ENCODE data around the gene NFIA. TPM values are rescaled to one million over a fixed set of nuclear protein-coding genes. Genes with fewer than 3 reads are reported as not detected.

The NFIA gene
- total RNA-seq, 2 donors from 2014 or later, result 75.3 to 81.3 TPM

DNA sequence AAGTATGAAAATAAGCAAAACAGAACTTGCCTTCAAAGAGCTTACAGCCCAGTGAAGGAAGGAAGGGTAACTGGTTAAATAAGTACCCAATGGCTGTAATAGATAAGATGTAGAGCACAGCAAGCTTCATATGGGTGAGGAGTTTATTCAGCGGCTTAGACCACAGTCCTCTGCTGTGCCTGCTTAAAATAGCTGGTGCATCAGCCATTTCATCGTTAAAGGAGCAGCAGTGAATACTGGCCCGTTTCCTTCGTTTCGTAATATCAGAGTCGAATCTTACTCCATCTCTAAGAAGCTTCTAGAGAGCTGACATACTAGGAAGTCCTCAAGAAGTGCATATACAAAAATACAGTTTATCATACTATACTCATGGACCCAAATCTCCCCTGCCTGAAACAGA, 286.5 kb downstream of the NFIA start:
- peaks cover 0 to 16% of the 10 kb centered on the region in 2 donors for H3K4me1 ChIP-seq
- DNase-seq (ENCODE audit: low spot score), result no peak
- H3K4me3 ChIP-seq, result no peak overlapping the region
- H3K27me3 ChIP-seq, result no peaks in the 10 kb centered on the region
- no peaks in the 10 kb centered on the region for H3K9me3 ChIP-seq
- H3K27ac ChIP-seq, result peak overlapping the region in 1 of 2 donors; percentile 69
- TF ChIP-seq CTCF (IDR thresholded peaks at IDR 0.05), result no peak
- H3K36me3 ChIP-seq, result no peaks in the 10 kb centered on the region

DNA sequence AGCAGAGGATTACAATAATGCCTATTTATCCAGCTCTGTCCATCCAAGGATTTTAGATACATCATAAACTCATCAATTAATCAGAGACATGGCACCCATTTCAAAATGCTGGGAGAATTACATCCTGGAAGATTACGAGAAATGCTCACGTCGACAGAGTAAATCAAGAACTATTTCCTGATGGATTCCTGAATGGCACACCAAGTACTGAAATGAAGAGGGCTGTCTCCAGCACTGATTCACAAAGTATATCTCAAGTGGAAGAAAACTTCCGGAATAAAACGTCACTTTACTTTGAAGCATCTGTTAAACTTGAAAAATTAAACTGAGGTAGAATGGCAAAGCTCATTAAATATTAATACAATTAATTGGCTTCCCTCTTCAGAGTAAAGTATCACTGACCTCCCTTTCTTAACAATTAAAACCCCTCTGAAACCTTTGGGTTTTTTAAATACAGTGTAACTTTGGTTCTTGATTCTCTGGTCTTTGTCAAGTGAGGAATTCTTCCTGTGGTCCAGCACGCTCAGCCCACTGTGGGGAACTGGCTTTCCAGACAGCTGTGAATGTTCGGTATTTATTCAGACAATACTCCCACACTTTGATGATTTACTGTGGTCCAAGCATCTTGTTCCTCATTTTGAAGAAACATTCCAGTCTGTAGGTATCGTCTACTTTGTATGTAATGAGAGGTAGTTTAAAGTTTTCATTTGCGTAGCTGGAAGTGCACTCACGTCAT, 288.0 kb downstream of the NFIA start:
- H3K4me3 ChIP-seq, result no peak overlapping the region
- no peak for TF ChIP-seq CTCF (IDR thresholded peaks at IDR 0.05)
- no peak for DNase-seq (ENCODE audit: low spot score)
- H3K36me3 ChIP-seq, result no peaks in the 10 kb centered on the region
- H3K9me3 ChIP-seq, result no peaks in the 10 kb centered on the region
- H3K27ac ChIP-seq, result peak overlapping the region in 1 of 2 donors; percentile 69
- H3K4me1 ChIP-seq, result peaks cover 0 to 18% of the 10 kb centered on the region in 2 donors
- H3K27me3 ChIP-seq, result no peaks in the 10 kb centered on the region

- Histone ChIP-seq H3K27ac (peak overlapping the region in 1 of 2 donors; percentile 69), H3K4me3 (no peak overlapping the region), H3K4me1 (peaks cover 0 to 22% of the 10 kb centered on the region in 2 donors), H3K9me3 (no peaks in the 10 kb centered on the region), H3K36me3 (no peaks in the 10 kb centered on the region), H3K27me3 (no peaks in the 10 kb centered on the region)
- DNase-seq (ENCODE audit: low spot score), result no peak
- TF ChIP-seq CTCF (IDR thresholded peaks at IDR 0.05), result no peak
These were observed 288.5 kb downstream of the NFIA start for GRCh38 chr1:61370913-61371279.

DNA sequence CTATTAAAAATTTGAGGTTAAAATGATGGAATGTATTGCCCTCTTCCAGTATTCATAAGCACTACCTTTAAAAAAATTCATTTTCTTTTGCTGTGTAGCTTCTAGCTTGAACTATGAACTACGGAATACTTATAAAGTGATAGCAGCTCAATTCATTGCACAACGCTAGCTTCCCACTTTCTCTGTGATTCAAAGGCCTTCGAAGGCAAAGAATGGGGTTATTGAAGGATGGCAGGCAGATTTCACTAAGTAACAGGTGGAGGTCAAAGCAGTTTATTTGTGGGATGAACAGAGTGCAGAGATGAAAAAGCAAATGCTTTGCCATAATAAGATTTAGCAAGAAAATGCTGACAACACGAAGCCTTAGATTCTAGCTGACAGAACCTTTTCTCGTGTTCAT, 290.6 kb downstream of the NFIA start:
- Histone ChIP-seq H3K27ac (no peak overlapping the region), H3K4me3 (no peak overlapping the region), H3K36me3 (no peaks in the 10 kb centered on the region), H3K9me3 (no peaks in the 10 kb centered on the region), H3K4me1 (peaks cover 0 to 32% of the 10 kb centered on the region in 2 donors), H3K27me3 (no peaks in the 10 kb centered on the region)
- DNase-seq (ENCODE audit: low spot score), result no peak
- no peak for TF ChIP-seq CTCF (IDR thresholded peaks at IDR 0.05)

DNA sequence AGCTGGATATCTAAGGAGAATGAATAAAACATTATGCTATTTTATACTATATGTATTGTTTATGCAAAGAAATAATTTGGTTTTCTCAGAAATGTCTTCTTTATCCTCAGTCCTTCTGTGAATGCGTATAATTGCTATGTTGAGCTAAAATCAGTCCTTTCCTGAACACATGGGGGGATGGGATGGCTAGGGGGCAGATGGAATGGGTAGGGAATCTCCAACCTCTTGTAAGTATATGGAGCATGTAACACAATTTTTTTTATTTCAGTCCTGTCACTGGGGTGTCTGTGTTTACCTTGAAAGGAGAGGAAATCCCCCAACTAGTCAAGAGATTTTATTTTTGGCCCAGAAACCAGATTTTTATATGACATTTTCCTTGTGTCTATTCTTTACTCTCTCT, 291.8 kb downstream of the NFIA start:
- Histone ChIP-seq H3K4me1 (peaks cover 0 to 32% of the 10 kb centered on the region in 2 donors), H3K27ac (no peak overlapping the region), H3K9me3 (no peaks in the 10 kb centered on the region), H3K4me3 (no peak overlapping the region), H3K27me3 (no peaks in the 10 kb centered on the region), H3K36me3 (no peaks in the 10 kb centered on the region)
- DNase-seq (ENCODE audit: low spot score), result no peak
- no peak for TF ChIP-seq CTCF (IDR thresholded peaks at IDR 0.05)
